K562 (cell line): ENCODE data around the gene CXXC1. TPM values are rescaled to one million over a fixed set of nuclear protein-coding genes. Genes with fewer than 3 reads are reported as not detected.
A peak's percentile ranks its signal among the peaks of the same experiment; 100 is the strongest.

Experiments used
- ATAC-seq: fragments of 200-7000 bp; cut with Tn5 transposase; 3 replicates; pipeline ENCODE4 v1.9.1; 2020; ENCODE audit warnings: moderate library complexity
- BruUV-seq: library from RNA; stranded (reverse); fragments of 400-500 nt; replicated peaks from 2 replicates; lab custom pipeline; 2021; lab: Mats Ljungman, UMichigan
- CTCF ChIA-PET: fragments of 300-600 bp; formaldehyde crosslinking; extraction: SDS; loops from one replicate; lab custom pipeline; 2021; ENCODE audit warnings: low intra/inter-chr PET ratio; lab: Yijun Ruan, JAX
- POLR2A ChIA-PET: fragments of 300-600, 350-650 bp; sonication (Branson Sonifier 250); formaldehyde crosslinking; extraction: SDS; loops from one replicate; lab custom pipeline; 2021; ENCODE audit warnings: antibody characterized with exemption, inconsistent platforms; lab: Yijun Ruan, JAX
- DNase-seq, 4 experiments: peaks; one replicate each; pipeline versions ENCODE4 v3.0.0 to v3.0.0-alpha.2; 2011 to 2018; ENCODE audit warnings: low spot score in 3 of 4, mixed read lengths in 3 of 4; ENCODE audit errors: extremely low read depth in 1 of 4
- FAIRE-seq: peaks from 2 replicates; lab custom pipeline; 2011; peaks lifted over from hg19 to GRCh38; lab: Jason Lieb, UNC
- H2AFZ ChIP-seq: 2 replicates; pipeline ENCODE4 v1.6.0; 2011; ENCODE audit warnings: low read depth, low read length, control low read depth, inconsistent platforms
- H3K27ac ChIP-seq: fragments of 200-600 bp; 3 replicates; pipeline ENCODE4 v1.8.0; 2011; ENCODE audit warnings: low read depth, mild to moderate bottlenecking, control low read depth, inconsistent platforms, low read length, moderate library complexity, mixed read lengths; ENCODE audit errors: extremely low read depth
- H3K27me3 ChIP-seq, 2 experiments: fragments of 300-600 bp in 1 of 2; 2 replicates in 1 of 2; 3 replicates in 1 of 2; pipeline versions ENCODE4 v1.6.0 to v1.8.0; 2011; ENCODE audit warnings: inconsistent platforms in 2 of 2, low read length in 2 of 2, mild to moderate bottlenecking in 1 of 2, mixed read lengths in 1 of 2, moderate library complexity in 1 of 2; ENCODE audit not compliant: control insufficient read depth in 2 of 2, insufficient read depth in 2 of 2
- H3K36me3 ChIP-seq: fragments of 300-600 bp; 3 replicates; pipeline ENCODE4 v1.8.0; 2011; ENCODE audit warnings: mild to moderate bottlenecking, low read length, inconsistent platforms; ENCODE audit not compliant: control insufficient read depth, insufficient read depth
- H3K4me1 ChIP-seq, 2 experiments: fragments of 200-600 bp in 1 of 2; replicated peaks in 1 of 2; 2 replicates in 1 of 2; 3 replicates in 1 of 2; pipeline versions ENCODE4 v1.5.1 to v1.8.0; 2011; ENCODE audit warnings: inconsistent platforms in 2 of 2, low read length in 2 of 2, mild to moderate bottlenecking in 1 of 2, mixed read lengths in 1 of 2, moderate library complexity in 1 of 2; ENCODE audit not compliant: control insufficient read depth in 2 of 2, insufficient read depth in 2 of 2
- H3K4me2 ChIP-seq: 2 replicates; pipeline ENCODE4 v1.6.1; 2011; ENCODE audit warnings: low read length, control low read depth, inconsistent platforms, mixed read lengths; ENCODE audit not compliant: insufficient read depth
- H3K4me3 ChIP-seq: fragments of 200-600 bp; sonication (generic), shearing (Covaris generic); 2 replicates; pipeline ENCODE4 v1.5.1; 2016; ENCODE audit warnings: control low read depth, inconsistent platforms
- H3K79me2 ChIP-seq: fragments of 200-600 bp; 3 replicates; pipeline ENCODE4 v1.8.0; 2011; ENCODE audit warnings: low read length, inconsistent platforms; ENCODE audit not compliant: control insufficient read depth, insufficient read depth
- H3K9ac ChIP-seq, 2 experiments: 2 replicates each; pipeline versions ENCODE4 v1.6.0 to v1.6.1; 2011; ENCODE audit warnings: low read depth in 2 of 2, low read length in 2 of 2, control low read depth in 1 of 2, inconsistent platforms in 1 of 2, mild to moderate bottlenecking in 1 of 2, mixed read lengths in 1 of 2; ENCODE audit not compliant: insufficient read depth in 1 of 2
- H3K9me1 ChIP-seq: one replicate; pipeline ENCODE4 v1.6.0; 2011; ENCODE audit warnings: inconsistent platforms, mild to moderate bottlenecking, low read length, moderate library complexity; ENCODE audit not compliant: control insufficient read depth, insufficient read depth
- H3K9me3 ChIP-seq: replicated peaks from 2 replicates; pipeline ENCODE4 v1.5.1; 2011; ENCODE audit warnings: low read depth, low read length, inconsistent platforms; ENCODE audit not compliant: control insufficient read depth, insufficient read depth
- H4K20me1 ChIP-seq: replicated peaks from 2 replicates; pipeline ENCODE4 v1.6.1; 2011; ENCODE audit warnings: low read length, inconsistent platforms, mixed read lengths; ENCODE audit not compliant: control insufficient read depth, insufficient read depth
- CTBP1 ChIP-seq: fragments of 450-650 bp; IDR thresholded peaks from 2 replicates; pipeline ENCODE4 v1.6.1; 2016; ENCODE audit warnings: borderline replicate concordance
- FOS ChIP-seq: IDR thresholded peaks from 3 replicates; pipeline ENCODE4 v1.6.1; 2011; ENCODE audit not compliant: insufficient read length; ENCODE audit errors: extremely low read depth
- LEF1 ChIP-seq: fragments of 450-650 bp; IDR thresholded peaks from 2 replicates; pipeline ENCODE4 v1.6.1; 2016; ENCODE audit warnings: mild to moderate bottlenecking
- NRF1 ChIP-seq, 2 experiments: fragments of 450-650 bp; IDR thresholded peaks in 1 of 2; conservative IDR thresholded peaks in 1 of 2; 2 replicates each; pipeline ENCODE4 v1.6.1; 2014; ENCODE audit warnings: mild to moderate bottlenecking in 2 of 2
- PKNOX1 ChIP-seq: fragments of 450-650 bp; IDR thresholded peaks from 2 replicates; pipeline ENCODE4 v1.6.1; 2016
- POLR2G ChIP-seq: fragments of 200-400 bp; formaldehyde crosslinking; IDR thresholded peaks from 2 replicates; pipeline ENCODE4 v1.6.1; 2017; ENCODE audit warnings: low read depth, mild to moderate bottlenecking, antibody characterized with exemption, low read length, moderate library complexity
- RBFOX2 ChIP-seq: fragments of 200-400 bp; formaldehyde crosslinking; IDR thresholded peaks from 2 replicates; pipeline ENCODE4 v1.6.1; 2017; ENCODE audit warnings: low read depth, mild to moderate bottlenecking, low read length, moderate library complexity
- SIN3A ChIP-seq, 2 experiments: fragments of 150-350 bp in 1 of 2; IDR thresholded peaks; 2 replicates each; pipeline ENCODE4 v1.6.1; 2011 to 2016; ENCODE audit warnings: borderline replicate concordance in 2 of 2, low read depth in 2 of 2, low read length in 2 of 2, mild to moderate bottlenecking in 2 of 2, moderate library complexity in 2 of 2; ENCODE audit not compliant: control insufficient read depth in 1 of 2
- TAF1 ChIP-seq: IDR thresholded peaks from 2 replicates; pipeline ENCODE4 v1.6.1; 2011; ENCODE audit warnings: mild to moderate bottlenecking, low read length, moderate library complexity; ENCODE audit not compliant: insufficient read depth, control insufficient read depth, severe bottlenecking; ENCODE audit errors: extremely low read depth
- YY1 ChIP-seq, 3 experiments: IDR thresholded peaks; 2 replicates each; pipeline ENCODE4 v1.6.1; 2011; ENCODE audit warnings: low read length in 2 of 3, mild to moderate bottlenecking in 2 of 3, moderate library complexity in 2 of 3, borderline replicate concordance in 1 of 3, control low read depth in 1 of 3, low read depth in 1 of 3; ENCODE audit not compliant: insufficient read depth in 3 of 3, insufficient replicate concordance in 2 of 3, control insufficient read depth in 1 of 3, insufficient read length in 1 of 3; ENCODE audit errors: extremely low read depth in 1 of 3
- ZBED1 ChIP-seq: IDR thresholded peaks from 2 replicates; pipeline ENCODE4 v1.6.1; 2014
- WGBS: fragments of 100-300 bp; shearing (Covaris generic); methylation state at CpG from one replicate; pipeline ENCODE4 v1.1.6; 2016; ENCODE audit warnings: low coverage, mixed read lengths; ENCODE audit not compliant: insufficient coverage; ENCODE audit errors: missing lambda C conversion rate; 5-methylcytosine and 5-hydroxymethylcytosine counted together
- in situ Hi-C: fragments of 300-500 bp; cut with MboI; formaldehyde crosslinking; loops from 4 replicates; pipeline ENCODE4 v1.15.0; 2018; ENCODE audit warnings: inconsistent platforms, mixed read lengths
- intact Hi-C: fragments of 100-400 bp; cut with micrococcal nuclease; formaldehyde crosslinking; loops from 2 replicates; pipeline ENCODE4 v1.14.2; 2022
- polyA plus RNA-seq, 8 experiments: library from polyadenylated mRNA; depleted of rRNA in 4 of 8; stranded (reverse) in 5 of 8; unstranded in 3 of 8; fragments of >200 nt; fragmentation: Nextera tagmentation in 2 of 8; fragmentation: Illumina TruSeq in 1 of 8; extraction: Ambion mirVana in 2 of 8; extraction: Trizol in 1 of 8; gene quantifications; 2 replicates each; pipeline versions ENCODE4 v1.2.1 to v1.2.3, GENCODE V29; 2011 to 2014; ENCODE audit warnings: inconsistent platforms in 1 of 8, missing spikeins in 1 of 8
- total RNA-seq, 7 experiments: library from RNA; depleted of rRNA in 6 of 7; stranded (reverse); fragments of >200 nt in 6 of 7; fragmentation: Illumina TruSeq in 2 of 7; extraction: Trizol in 2 of 7; gene quantifications; 2 replicates each; pipeline versions ENCODE4 v1.2.1 to v1.2.3, GENCODE V29; 2011 to 2021; ENCODE audit warnings: low replicate concordance in 1 of 7

CXXC1 gene
- total and polyA plus RNA-seq, 9 of the 15 experiments (the other 6 are each of a cell fraction or from before 2014, with no cell fraction given), result 3.4 to 81.0 (median 34.1) TPM

GRCh38 chr18:50287028-50287440 lies 458 bp downstream of the CXXC1 start:
- Histone ChIP-seq H3K4me2 (peak overlapping the region; percentile 95), H3K36me3 (peaks cover 44% of the 10 kb centered on the region; the same call in 2 of the 3 replicates), H3K4me1 (peaks cover 3 to 28% of the 10 kb centered on the region in 2 experiments; a peak in 3 of 5 replicates), H3K27me3 (no peaks in the 10 kb centered on the region), H3K79me2 (peaks cover 17% of the 10 kb centered on the region), H4K20me1 (no peaks in the 10 kb centered on the region), H3K4me3 (peak overlapping the region; percentile 84), H3K9me1 (no peaks in the 10 kb centered on the region), H3K9ac (peak overlapping the region; percentile 83 to 95), H3K9me3 (no peaks in the 10 kb centered on the region), H2AFZ (peak overlapping the region; percentile 86), H3K27ac (peak overlapping the region; percentile 89)
- in situ Hi-C loops, result no loop called here
- ChIA-PET POLR2A (no interaction called here), CTCF (no interaction called here)
- TF ChIP-seq RBFOX2, result peak; percentile 53; the same call in 1 of the 2 replicates
- TF ChIP-seq LEF1, result no peak
- TSS peak; percentile 49 for BruUV-seq
- ATAC-seq, result peak; percentile 6; the same call in 2 of the 3 replicates
- FAIRE-seq, result no peak
- 0% methylated on average over 6 of the region's 27 CpGs for WGBS
- peak in 2 of 4 experiments; percentile 29 to 39 for DNase-seq
- intact Hi-C loops, result loop anchor here (2.0 to 5.0 kb wide), 2 partner anchors 72 to 140 kb away; no protein-coding TSS in a partner anchor

GRCh38 chr18:50286391-50287027 lies 983 bp downstream of the CXXC1 start:
- Histone ChIP-seq H3K4me1 (peaks cover 3 to 33% of the 10 kb centered on the region in 2 experiments; a peak in 3 of 5 replicates), H3K27me3 (no peaks in the 10 kb centered on the region), H3K4me3 (peak overlapping the region; percentile 84), H4K20me1 (no peaks in the 10 kb centered on the region), H3K4me2 (peak overlapping the region; percentile 95), H3K36me3 (peaks cover 47% of the 10 kb centered on the region; the same call in 2 of the 3 replicates), H3K27ac (peak overlapping the region; percentile 89), H3K9ac (peak overlapping the region; percentile 83 to 95), H2AFZ (peak overlapping the region; percentile 60; the same call in 1 of the 2 replicates), H3K79me2 (peaks cover 17% of the 10 kb centered on the region), H3K9me3 (no peaks in the 10 kb centered on the region), H3K9me1 (no peaks in the 10 kb centered on the region)
- intact Hi-C loops (loop anchor here (2.0 to 5.0 kb wide), 2 partner anchors 72 to 141 kb away; no protein-coding TSS in a partner anchor), in situ Hi-C loops (no loop called here)
- FAIRE-seq, result no peak
- no TSS peak for BruUV-seq
- ChIA-PET CTCF (no interaction called here), POLR2A (no interaction called here)
- peak; percentile 69 for ATAC-seq
- peak; percentile 52 to 77 (median 56) for DNase-seq
- 3% methylated on average over 11 of the region's 23 CpGs for WGBS
- TF ChIP-seq POLR2G, result peak; percentile 48; the same call in 1 of the 2 replicates
- TF ChIP-seq SIN3A (IDR thresholded peaks at IDR 0.05; ENCODE audit: borderline replicate concordance in 2 of 2, control insufficient read depth in 1 of 2, low read depth in 2 of 2, low read length in 2 of 2), result peak in 1 of 2 experiments; percentile 17; a peak in 1 of 4 replicates
- peak in 1 of 3 experiments; percentile 12 for TF ChIP-seq YY1 (IDR thresholded peaks at IDR 0.05; ENCODE audit: borderline replicate concordance in 1 of 3, control insufficient read depth in 1 of 3, extremely low read depth in 1 of 3, insufficient read depth in 3 of 3, insufficient read length in 1 of 3, insufficient replicate concordance in 2 of 3, low read depth in 1 of 3, low read length in 2 of 3)
- no peak for TF ChIP-seq ZBED1
- peak; percentile 43; the same call in 1 of the 2 replicates for TF ChIP-seq CTBP1
- 0 out of 2 replicates have a peak, but pooled peaks have one; percentile 41 for TF ChIP-seq RBFOX2
- TF ChIP-seq TAF1, result peak; percentile 48
- peak; percentile 39; the same call in 1 of the 2 replicates for TF ChIP-seq PKNOX1
- peak in 1 of 2 experiments; percentile 41; a peak in 1 of 4 replicates for TF ChIP-seq NRF1 (conservative IDR thresholded peaks at IDR 0.05 in 1 of 2, IDR thresholded peaks at IDR 0.05 in 1 of 2)
- no peak for TF ChIP-seq FOS
